ENCODE data around the gene TIPARP.
"Not testable (repeated sequence)": the region's sequence is repeated elsewhere in the genome, so short reads cannot be mapped to it uniquely, and the experiment has no call there.

The TIPARP gene

DNA sequence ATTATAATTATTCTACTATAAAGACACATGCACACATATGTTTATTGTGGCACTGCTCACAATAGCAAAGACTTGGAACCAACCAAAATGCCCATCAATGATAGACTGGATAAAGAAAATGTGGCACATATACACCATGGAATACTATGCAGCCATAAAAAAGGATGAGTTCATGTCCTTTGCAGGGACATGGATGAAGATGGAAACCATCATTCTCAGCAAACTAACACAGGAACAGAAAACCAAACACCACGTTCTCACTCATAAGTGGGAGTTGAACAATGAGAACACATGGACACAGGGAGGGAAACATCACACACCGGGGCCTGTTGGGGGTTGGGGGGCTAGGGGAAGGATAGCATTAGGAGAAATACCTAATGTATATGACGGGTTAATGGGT lies 62.7 kb downstream of the TIPARP start:
- DNase-seq (ENCODE audit: low read depth in 1 of 2, low spot score in 1 of 2), result not testable (repeated sequence)

DNA sequence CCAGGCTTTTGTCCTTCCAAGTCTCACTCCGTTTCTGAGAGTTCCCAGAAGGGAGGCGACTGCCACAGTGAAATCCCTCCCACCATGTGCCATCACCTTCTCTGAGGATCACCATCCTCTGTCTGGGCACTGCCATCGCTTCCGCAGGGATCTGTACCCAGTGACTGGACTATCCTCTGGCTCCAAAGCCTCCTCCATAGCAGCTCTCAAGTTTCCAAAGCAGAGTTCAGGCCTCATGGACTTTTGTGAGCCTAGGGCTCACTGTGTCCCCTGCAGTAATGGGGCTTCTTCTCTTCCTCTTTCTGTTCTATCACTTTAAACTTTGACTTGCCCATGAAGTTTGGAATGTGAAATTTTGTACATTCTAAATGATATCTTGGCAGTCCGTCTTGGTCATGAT lies 63.9 kb downstream of the TIPARP start:
- DNase-seq (ENCODE audit: low read depth in 1 of 2, low spot score in 1 of 2), result no peak

DNA sequence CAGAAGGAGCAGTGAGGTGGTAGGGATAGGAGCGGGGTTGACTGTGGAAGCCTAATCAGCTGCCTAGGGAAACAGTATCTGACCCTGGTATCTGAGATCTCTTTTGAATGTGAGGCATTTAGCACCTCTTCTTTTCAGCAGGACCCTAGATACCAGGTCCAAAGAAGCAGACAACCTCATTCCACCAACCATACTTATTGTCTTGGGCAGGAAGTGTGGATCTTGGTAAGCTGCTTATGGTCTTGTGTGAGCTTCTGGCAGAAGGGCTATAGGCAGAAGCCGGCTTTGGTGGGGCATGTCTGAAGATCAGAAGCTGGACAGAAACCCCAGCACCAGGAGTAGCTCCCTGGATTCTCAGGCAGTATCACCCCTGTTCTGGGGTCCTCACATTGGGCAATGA lies 65.6 kb downstream of the TIPARP start:
- DNase-seq (ENCODE audit: low read depth in 1 of 2, low spot score in 1 of 2), result no peak

DNA sequence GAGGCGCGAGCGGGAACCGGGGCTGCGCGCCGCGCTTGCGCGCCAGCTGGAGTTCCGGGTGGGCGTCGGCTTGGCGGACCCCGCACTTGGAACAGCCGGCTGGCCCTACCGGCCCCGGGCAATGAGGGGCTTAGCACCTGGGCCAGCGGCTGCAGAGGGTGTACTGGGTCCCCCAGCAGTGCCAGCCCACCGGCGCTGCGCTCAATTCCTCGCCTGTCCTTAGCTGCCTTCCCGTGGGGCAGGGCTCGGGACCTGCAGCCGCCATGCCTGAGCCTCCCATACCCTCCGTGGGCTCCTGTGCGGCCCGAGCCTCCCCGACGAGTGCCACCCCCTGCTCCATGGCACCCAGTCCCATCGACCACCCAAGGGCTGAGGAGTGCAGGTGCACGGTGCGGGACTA lies 66.2 kb downstream of the TIPARP start:
- not testable (repeated sequence) for DNase-seq (ENCODE audit: low read depth in 1 of 2, low spot score in 1 of 2)

DNA sequence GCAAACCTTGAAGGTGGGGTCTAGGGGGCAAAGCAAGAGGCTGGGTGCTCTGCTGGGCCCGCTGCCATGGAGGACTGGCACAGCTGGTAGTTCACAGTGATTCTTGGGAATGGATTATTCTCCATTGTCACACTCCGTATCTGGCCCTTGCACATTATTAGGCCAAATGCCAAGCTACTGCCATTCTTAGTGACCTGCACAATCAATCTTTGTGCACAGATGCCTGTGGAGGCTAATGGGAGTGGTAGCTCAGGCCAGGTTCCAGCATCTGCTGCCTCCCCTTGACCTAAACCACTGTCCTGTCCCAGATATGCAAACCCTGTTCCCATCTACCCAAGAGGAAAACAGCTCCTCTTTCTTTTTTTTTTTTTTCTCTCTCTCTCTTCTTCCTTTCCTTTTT lies 67.5 kb downstream of the TIPARP start:
- no peak for DNase-seq (ENCODE audit: low read depth in 1 of 2, low spot score in 1 of 2)

DNA sequence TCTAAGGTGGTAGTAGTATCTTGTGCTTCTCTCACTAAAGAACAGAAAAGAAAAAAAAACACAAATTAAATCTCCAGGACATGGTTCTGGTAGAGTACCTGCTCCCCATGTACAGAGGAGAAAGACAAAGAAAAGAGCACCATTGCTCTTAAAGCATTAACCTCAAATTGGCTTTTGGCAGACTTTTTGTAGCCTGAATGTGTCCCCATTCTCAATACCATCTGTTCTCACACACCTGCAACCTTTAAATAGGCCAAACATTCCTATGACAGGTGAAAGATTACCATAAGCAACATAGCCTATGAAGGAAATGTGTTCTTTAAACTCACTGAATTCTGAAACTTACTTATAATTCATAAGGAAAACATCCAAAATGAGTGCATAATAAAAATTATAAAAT lies 68.0 kb downstream of the TIPARP start:
- no peak for DNase-seq (ENCODE audit: low read depth in 1 of 2, low spot score in 1 of 2)

DNA sequence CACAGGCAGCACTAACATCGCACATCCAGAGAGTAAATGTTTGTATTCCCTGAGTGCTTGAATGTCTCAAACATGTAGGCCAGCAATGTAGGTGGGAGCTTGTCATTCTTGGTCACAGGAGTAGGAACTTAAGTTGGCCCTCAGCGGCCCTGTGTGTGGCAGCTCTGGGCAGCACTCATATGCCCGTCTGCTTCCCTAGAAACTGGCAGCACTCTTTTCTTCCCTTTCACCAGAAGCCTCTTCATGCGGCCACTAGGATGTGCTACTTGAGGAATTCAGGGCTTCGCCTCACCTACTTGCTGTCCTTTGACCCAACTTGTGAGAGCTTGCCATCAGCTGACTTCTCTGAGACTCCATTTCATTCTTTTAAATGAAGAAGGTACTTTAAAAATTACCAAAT lies 69.5 kb downstream of the TIPARP start:
- no peak for DNase-seq (ENCODE audit: low read depth in 1 of 2, low spot score in 1 of 2)

DNA sequence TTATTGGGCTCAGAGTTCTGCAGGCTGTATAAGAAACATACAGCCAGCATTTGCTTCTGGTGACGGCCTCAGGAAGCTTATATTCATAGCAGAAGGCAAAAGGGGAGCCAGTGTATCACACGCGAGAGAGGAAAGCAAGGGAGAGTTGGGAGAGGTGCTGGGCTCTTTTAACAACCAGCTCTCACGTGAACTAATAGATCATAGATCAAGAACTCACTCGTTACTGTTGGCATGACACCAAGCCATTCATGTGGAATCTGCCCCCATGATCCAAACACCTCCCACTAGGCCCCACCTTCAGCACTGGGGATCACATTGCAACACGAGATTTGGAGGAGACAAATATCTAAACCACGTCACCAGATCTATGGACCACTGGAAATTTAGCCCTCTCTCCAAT lies 70.2 kb downstream of the TIPARP start:
- DNase-seq (ENCODE audit: low read depth in 1 of 2, low spot score in 1 of 2), result no peak

DNA sequence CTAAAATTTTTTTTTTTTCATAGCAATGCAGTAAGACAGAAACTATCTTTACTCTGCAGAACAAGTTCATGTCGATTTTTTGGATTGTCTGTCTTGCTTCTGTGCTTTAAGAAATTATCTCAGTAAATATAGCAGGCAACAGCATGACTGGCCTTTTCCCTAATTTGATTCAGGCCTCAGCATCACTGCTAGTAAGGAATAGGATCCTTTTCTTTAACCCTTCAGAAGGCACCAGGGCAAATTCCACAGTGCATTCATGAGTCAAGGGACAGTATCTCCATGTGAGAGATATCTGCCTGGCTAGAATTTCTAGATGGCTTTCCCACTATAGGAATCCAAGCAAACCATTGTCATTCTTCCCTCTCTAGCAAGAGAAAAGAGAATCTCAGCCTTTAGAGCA lies 71.4 kb downstream of the TIPARP start:
- DNase-seq (ENCODE audit: low read depth in 1 of 2, low spot score in 1 of 2), result no peak

DNA sequence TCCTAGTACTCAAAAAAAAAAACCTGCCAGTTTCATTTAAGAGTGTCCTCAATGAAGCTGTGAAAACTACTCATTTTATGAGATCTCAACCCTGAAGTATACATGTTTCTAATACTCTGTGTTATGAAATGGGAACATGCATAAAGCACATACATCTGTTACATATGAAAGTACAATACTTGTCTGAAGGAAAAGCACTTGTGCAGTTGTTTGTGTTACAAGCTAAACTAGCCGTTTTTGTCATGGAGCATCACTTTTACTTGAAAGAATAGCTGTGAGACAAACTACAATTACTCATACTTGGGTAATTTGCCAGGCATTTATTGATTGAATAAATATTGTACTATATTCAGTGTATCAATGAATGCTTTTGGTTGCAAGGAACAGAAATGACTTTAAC lies 72.7 kb downstream of the TIPARP start:
- DNase-seq (ENCODE audit: low read depth in 1 of 2, low spot score in 1 of 2), result no peak

DNA sequence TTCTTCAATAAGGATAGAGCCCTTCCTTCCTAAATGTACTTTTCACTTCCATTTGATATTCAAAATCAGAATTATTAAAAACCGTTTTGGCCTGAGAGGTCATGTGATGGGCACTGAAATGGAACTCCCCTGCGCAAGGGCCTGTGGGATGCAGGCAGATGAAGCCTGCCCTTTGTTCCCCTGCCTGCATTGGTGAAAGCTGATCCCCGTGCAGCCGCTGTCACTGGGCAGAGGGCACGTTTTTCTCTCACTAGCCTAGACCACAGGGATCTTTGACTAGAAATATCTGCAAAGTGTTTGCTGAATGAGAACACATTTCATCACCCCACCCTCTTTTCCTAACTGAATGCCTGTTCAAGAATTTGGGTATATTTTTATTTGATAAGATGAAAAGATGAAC lies 74.9 kb downstream of the TIPARP start:
- no peak for DNase-seq (ENCODE audit: low read depth in 1 of 2, low spot score in 1 of 2)

DNA sequence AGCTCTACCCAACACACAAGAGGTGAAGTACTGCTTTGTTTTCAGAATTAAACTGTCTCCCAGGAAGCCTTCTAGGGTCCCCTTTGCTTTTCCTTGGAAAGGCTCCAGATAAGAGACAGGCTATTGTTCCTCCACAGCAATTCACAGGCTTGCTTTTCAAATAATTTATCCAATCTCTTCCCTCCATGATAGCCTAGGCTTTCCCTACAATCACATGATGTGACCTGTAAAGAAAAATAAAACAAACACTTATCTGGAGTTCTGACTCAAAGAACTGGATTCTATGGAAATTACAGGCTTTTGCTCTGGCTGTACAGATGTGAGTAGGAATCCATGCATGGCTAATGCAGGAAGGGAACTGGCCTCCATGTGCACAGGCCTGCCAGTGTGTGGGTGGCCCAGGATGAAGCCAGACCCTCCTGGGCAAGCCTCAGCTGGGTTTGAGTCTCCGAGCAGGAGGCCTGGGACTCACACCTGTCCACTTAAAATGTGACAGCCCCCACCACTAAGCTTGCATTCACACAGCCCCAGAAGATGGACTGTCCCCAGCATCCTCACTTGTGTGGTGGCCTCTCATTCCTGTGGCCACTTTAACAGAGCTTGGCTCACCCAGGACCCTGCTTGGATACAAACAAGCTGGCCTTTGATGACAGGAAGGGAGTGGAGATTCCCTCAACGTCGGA lies 75.9 kb downstream of the TIPARP start:
- no peak for DNase-seq (ENCODE audit: low read depth in 1 of 2, low spot score in 1 of 2)

DNA sequence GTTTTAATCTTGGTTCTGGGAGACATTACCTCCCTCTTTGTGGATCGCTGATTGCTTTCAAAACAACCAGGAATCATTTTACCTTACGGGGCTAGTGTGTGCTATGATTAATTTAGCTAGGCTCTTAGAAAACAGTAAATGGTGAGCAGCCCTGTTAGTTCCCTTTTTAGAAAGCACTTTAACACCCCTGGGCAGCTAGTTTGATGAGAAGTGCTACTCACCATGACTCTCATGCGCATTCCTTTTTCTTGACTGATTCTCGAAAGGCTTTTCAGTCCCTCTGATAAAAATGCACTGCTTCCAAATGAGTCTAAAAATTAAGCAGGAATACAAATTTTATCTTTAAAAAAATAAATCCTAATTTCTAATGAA lies 76.5 kb downstream of the TIPARP start:
- no peak for DNase-seq (ENCODE audit: low read depth in 1 of 2, low spot score in 1 of 2)

DNA sequence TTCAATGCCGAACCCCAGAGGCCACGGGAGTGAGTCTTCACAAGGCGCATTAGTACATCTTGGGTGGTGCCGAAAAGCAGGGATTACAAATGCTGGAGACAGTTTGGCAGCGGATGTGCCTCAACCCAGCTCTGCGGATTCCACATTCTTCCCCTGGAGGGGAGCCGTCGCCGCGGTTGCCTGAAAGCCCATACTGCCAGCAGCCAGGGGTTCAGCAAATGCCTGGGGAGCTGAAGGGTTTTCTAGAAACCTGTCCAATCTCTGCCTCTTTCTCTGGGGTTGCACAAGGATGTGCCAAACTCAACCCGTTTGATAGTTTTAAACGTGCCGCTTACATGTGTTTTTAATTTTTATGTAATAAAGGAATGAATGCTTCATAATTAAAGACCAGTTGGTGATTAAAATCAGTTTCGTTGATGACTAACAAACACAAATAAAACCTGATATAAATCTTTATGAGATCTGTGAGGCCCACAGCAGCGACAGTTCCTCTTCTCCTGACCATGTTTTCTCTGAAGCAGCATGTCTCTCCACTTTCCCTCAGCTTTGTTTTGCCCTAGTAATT lies 77.2 kb downstream of the TIPARP start:
- DNase-seq (ENCODE audit: low read depth in 1 of 2, low spot score in 1 of 2), result no peak
